Loucy (cell line): ENCODE results near the gene PPP3CB.

Source experiments
- CTCF ChIP-seq: fragments of 200-600 bp; sonication (generic); conservative IDR thresholded peaks from 2 replicates; pipeline ENCODE4 v1.5.1; 2014; ENCODE audit warnings: mild to moderate bottlenecking, antibody characterized with exemption, low read length
- EZH2phosphoT487 ChIP-seq: fragments of 200-600 bp; IDR thresholded peaks from 2 replicates; pipeline ENCODE4 v1.6.1; 2018; ENCODE audit warnings: antibody characterized with exemption, mild to moderate bottlenecking, moderate library complexity, borderline replicate concordance

GRCh38 chr10:73423309-73423708 lies 72.5 kb downstream of the PPP3CB start:
- TF ChIP-seq CTCF (no peak), EZH2phosphoT487 (no peak)
